Esophagus squamous epithelium (tissue), 5 donors: ENCODE data around the gene KIDINS220. TPM values are rescaled to one million over a fixed set of nuclear protein-coding genes. Genes with fewer than 3 reads are reported as not detected.
A peak's percentile ranks its signal among the peaks of the same experiment; 100 is the strongest.

Experiments used
- DNase-seq: peaks from one replicate; lab custom pipeline; 2025; lab: John Stamatoyannopoulos, UW
- H3K27ac ChIP-seq, 4 donors: fragments of 200-600 bp; sonication (generic); one replicate each; pipeline ENCODE4 v1.5.1; 2016 to 2019; ENCODE audit warnings: mild to moderate bottlenecking in 1 of 4
- H3K27me3 ChIP-seq, 4 donors: fragments of 200-600 bp; sonication (generic); 1 replicate in 3 of 4; 2 replicates in 1 of 4; pipeline versions ENCODE4 v1.5.1 to v1.6.0; 2017 to 2021; ENCODE audit warnings: antibody characterized with exemption in 1 of 4
- H3K36me3 ChIP-seq, 3 donors: fragments of 200-600 bp; sonication (generic); one replicate each; pipeline ENCODE4 v1.5.1; 2016 to 2019
- H3K4me1 ChIP-seq, 3 donors: fragments of 200-600 bp; sonication (generic); one replicate each; pipeline ENCODE4 v1.5.1; 2017 to 2019
- H3K4me3 ChIP-seq, 4 donors: fragments of 200-600 bp; sonication (generic); 1 replicate in 3 of 4; 2 replicates in 1 of 4; pipeline ENCODE4 v1.5.1; 2016 to 2019; ENCODE audit warnings: mild to moderate bottlenecking in 2 of 4, moderate library complexity in 1 of 4
- H3K9me3 ChIP-seq, 3 donors: fragments of 200-600 bp; sonication (generic); one replicate each; pipeline ENCODE4 v1.5.1; 2016 to 2019
- CTCF ChIP-seq, 6 experiments: fragments of 450-650 bp in 4 of 6; fragments of 200-600 bp in 2 of 6; sonication (generic) in 2 of 6; IDR thresholded peaks; one replicate each; pipeline ENCODE4 v1.5.1; 2016 to 2019; ENCODE audit warnings: antibody characterized with exemption in 6 of 6, mild to moderate bottlenecking in 4 of 6, moderate library complexity in 4 of 6
- POLR2A ChIP-seq, 4 donors: fragments of 450-650 bp; IDR thresholded peaks; one replicate each; pipeline ENCODE4 v1.6.1; 2017; ENCODE audit warnings: antibody characterized with exemption in 4 of 4, mild to moderate bottlenecking in 4 of 4, moderate library complexity in 3 of 4
- WGBS, 2 donors: methylation state at CpG; one replicate each; pipeline ENCODE4 v1.1.5; 2018; 5-methylcytosine and 5-hydroxymethylcytosine counted together
- intact Hi-C: fragments of 100-400 bp; cut with DNase I; formaldehyde crosslinking; loops from one replicate; pipeline ENCODE4 v1.15.0; 2022
- total RNA-seq, 4 donors: library from RNA; depleted of rRNA; stranded (reverse); fragments of >200 nt; gene quantifications; one replicate each; pipeline ENCODE4 v1.1.0, GENCODE V29; 2016
- donor health status: DM: yes; HTN: yes; CAD: no.

Gene KIDINS220
- total RNA-seq, 4 donors from 2014 or later, result 27.4 to 58.7 (median 35.7) TPM

DNA sequence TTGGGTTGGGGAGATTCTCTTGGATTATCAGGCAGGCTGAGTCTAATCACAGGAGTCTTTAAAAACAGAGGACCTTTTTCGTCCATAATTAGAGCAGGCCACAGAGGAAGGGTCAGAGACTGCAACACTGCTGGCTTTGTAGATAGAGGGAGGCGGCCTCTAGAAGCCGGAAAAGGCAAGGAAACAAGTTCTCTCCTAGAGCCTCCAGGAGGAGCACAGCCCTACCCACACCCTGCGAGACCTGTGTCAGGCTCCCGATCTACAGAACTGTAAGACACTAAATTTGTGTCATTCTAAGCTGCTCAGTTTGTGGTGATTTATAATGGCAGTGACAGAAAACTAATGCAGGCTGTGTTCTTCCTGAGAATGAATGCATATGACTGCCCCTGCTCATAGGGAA is 140.2 kb downstream of the KIDINS220 start:
- no peak overlapping the region for H3K27ac ChIP-seq
- H3K36me3 ChIP-seq, result no peaks in the 10 kb centered on the region
- WGBS, 2 donors, result 92 to 98% methylated on average over 5 of the region's 5 CpGs
- intact Hi-C loops, result no loop called here
- TF ChIP-seq CTCF (IDR thresholded peaks at IDR 0.05), result no peak
- H3K4me1 ChIP-seq, result peaks cover 9 to 12% (median 10%) of the 10 kb centered on the region in 3 donors
- no peaks in the 10 kb centered on the region for H3K9me3 ChIP-seq
- DNase-seq, result no peak
- H3K27me3 ChIP-seq, result peaks cover 0 to 16% (median 0%) of the 10 kb centered on the region in 4 donors
- H3K4me3 ChIP-seq, result no peak overlapping the region

DNA sequence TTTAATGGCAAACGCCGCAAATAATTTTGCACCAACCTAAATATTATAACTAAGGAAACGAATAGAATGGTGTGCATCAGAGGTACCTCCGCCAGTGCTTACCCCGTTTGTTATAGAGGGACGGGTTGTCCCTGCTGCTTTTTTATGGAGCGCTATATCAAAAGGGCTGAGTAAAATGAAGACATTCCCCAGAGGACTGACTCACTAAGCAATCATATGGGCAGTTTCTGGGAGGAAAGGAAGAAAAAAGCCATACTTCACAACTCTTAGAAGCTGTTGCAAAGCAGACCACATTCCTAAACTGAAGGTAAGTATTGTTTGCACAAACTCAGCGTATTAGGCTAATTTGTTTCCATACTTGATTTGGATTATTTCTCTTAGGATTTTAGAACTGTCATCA is 142.7 kb downstream of the KIDINS220 start:
- no peak overlapping the region for H3K4me3 ChIP-seq
- no peaks in the 10 kb centered on the region for H3K36me3 ChIP-seq
- WGBS, 2 donors, result 77 to 86% methylated on average over 8 of the region's 8 CpGs
- intact Hi-C loops, result no loop called here
- no peak for DNase-seq
- H3K27me3 ChIP-seq, result peaks cover 0 to 20% (median 0%) of the 10 kb centered on the region in 4 donors
- no peaks in the 10 kb centered on the region for H3K9me3 ChIP-seq
- no peak overlapping the region for H3K27ac ChIP-seq
- no peak for TF ChIP-seq POLR2A (IDR thresholded peaks at IDR 0.05)
- TF ChIP-seq CTCF (IDR thresholded peaks at IDR 0.05), result no peak
- peaks cover 9 to 12% (median 10%) of the 10 kb centered on the region in 3 donors for H3K4me1 ChIP-seq

GRCh38 chr2:8693157-8693821 is 144.1 kb downstream of the KIDINS220 start:
- Histone ChIP-seq H3K9me3 (no peaks in the 10 kb centered on the region), H3K4me1 (peaks cover 9 to 12% (median 10%) of the 10 kb centered on the region in 3 donors), H3K27me3 (peaks cover 0 to 20% (median 0%) of the 10 kb centered on the region in 4 donors), H3K4me3 (peak overlapping the region in 3 of 4 donors; percentile 1 to 53 (median 4)), H3K27ac (no peak overlapping the region), H3K36me3 (no peaks in the 10 kb centered on the region)
- TF ChIP-seq POLR2A (IDR thresholded peaks at IDR 0.05) (no peak), CTCF (IDR thresholded peaks at IDR 0.05) (peak in 5 of 6 experiments; percentile 15 to 56 (median 52))
- no peak for DNase-seq
- 16 to 34% methylated on average over 13 to 20 of the region's 30 CpGs for WGBS, 2 donors
- intact Hi-C loops, result no loop called here

DNA sequence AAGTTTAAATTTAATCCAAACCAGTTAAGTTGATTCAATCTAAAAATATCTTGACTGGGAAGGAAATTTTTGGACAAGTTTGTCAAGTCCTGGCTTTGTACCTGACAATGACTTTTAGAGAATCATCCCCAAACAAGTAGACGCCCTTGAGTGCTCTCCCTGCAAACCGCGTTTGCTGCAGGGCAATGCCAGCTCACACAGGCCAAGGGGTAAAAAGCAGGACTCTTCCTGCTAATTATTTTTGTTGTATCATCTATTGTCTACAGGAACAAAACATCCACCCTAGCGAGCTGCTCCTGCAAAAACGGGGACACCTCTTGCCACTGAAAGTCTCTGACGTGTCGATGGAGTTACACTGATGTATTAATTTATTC is 144.6 kb downstream of the KIDINS220 start:
- peaks cover 0 to 20% (median 0%) of the 10 kb centered on the region in 4 donors for H3K27me3 ChIP-seq
- no peak overlapping the region for H3K27ac ChIP-seq
- no peaks in the 10 kb centered on the region for H3K9me3 ChIP-seq
- peaks cover 9 to 12% (median 10%) of the 10 kb centered on the region in 3 donors for H3K4me1 ChIP-seq
- peak overlapping the region in 2 of 4 donors; percentile 1 to 53 for H3K4me3 ChIP-seq
- TF ChIP-seq CTCF (IDR thresholded peaks at IDR 0.05), result no peak
- TF ChIP-seq POLR2A (IDR thresholded peaks at IDR 0.05), result no peak
- 34 to 38% methylated on average over 7 of the region's 7 CpGs for WGBS, 2 donors
- no peak for DNase-seq
- H3K36me3 ChIP-seq, result no peaks in the 10 kb centered on the region
- intact Hi-C loops, result no loop called here

DNA sequence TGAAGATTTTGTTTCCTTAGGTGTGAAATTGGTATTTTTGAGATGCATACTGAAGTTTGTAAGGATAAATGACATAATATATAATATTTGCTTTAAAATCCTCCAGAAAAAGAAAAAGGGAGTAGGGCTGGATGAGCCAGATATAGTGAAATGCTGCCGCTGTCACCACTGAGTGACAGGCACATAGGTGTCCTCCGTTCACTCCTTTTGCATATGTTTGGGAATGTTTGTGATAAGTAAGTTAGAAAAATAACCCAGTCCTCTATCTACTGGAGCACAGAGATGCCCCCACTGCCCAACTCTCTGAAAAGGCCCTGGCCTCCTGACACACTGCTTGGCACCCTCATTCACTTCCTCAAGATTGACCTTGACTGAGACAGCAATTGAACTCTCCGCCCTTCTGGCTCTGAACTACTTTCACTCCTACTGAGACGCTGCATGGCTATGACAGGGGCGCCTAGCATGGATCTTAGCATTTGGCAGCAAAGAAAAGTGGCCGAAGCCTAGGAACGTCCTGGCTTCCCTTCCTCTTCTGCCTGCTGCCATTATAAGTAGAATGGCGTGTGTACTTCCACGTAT is 145.5 kb downstream of the KIDINS220 start:
- Histone ChIP-seq H3K4me1 (peaks cover 9 to 12% (median 10%) of the 10 kb centered on the region in 3 donors), H3K27ac (no peak overlapping the region), H3K4me3 (no peak overlapping the region), H3K36me3 (no peaks in the 10 kb centered on the region), H3K27me3 (peaks cover 0 to 20% (median 0%) of the 10 kb centered on the region in 4 donors), H3K9me3 (no peaks in the 10 kb centered on the region)
- 92 to 94% methylated on average over 7 to 9 of the region's 9 CpGs for WGBS, 2 donors
- no peak for DNase-seq
- TF ChIP-seq CTCF (IDR thresholded peaks at IDR 0.05), result no peak
- no peak for TF ChIP-seq POLR2A (IDR thresholded peaks at IDR 0.05)
- intact Hi-C loops, result no loop called here
